ENCODE measurements around the gene NRDE2.
"Not testable (repeated sequence)": the region's sequence is repeated elsewhere in the genome, so short reads cannot be mapped to it uniquely, and the experiment has no call there.

GRCh38 chr14:90247441-90247840 lies 84.3 kb downstream of the NRDE2 start:
- not testable (repeated sequence) for TF ChIP-seq CTCF, POLR2A (IDR thresholded peaks at IDR 0.05)

Measured in gastroesophageal sphincter (tissue), 3 donors.